Measurements from ENCODE around the gene STING1.
"Not testable (repeated sequence)": the region's sequence is repeated elsewhere in the genome, so short reads cannot be mapped to it uniquely, and the experiment has no call there.

GRCh38 chr5:139482890-139483208 is 291 bp upstream of the STING1 start:
- not testable (repeated sequence) for TF ChIP-seq CTCF (IDR thresholded peaks at IDR 0.05); ZNF512 (CRISPR knock-in tag; IDR thresholded peaks at IDR 0.05; ENCODE audit: borderline replicate concordance); ATF2 (CRISPR knock-in tag; IDR thresholded peaks at IDR 0.05; ENCODE audit: borderline replicate concordance, low read depth)
